Measurements from ENCODE around the gene JAKMIP1. TPM values are rescaled to one million over a fixed set of nuclear protein-coding genes. Genes with fewer than 3 reads are reported as not detected.
"Not testable (repeated sequence)": the region's sequence is repeated elsewhere in the genome, so short reads cannot be mapped to it uniquely, and the experiment has no call there.

The JAKMIP1 gene
- total RNA-seq, 1 experiment from 2014 or later = not detected

DNA sequence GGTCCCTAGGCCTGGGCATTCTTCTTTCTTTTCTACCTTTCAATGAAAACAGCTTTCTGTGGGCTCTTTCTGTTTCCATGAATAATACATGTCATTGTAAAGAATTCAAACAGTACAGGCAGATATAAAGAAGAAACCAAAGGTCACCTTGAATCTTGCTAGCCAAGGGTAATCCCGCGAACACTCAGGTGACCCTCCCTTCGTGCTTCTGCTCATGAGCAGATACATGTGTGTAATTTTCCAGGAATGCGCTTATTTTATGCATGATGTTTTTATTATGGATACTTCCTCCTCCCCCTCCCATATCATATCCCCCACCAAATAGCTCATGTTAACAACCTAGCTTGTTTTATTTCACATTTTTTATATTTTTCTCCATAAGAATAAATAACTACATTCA is 9.6 kb upstream of the JAKMIP1 start:
- H3K36me3 Mint-ChIP-seq (ENCODE audit: insufficient read depth, unreplicated experiment) = no peaks in the 10 kb centered on the region
- TF ChIP-seq, protein P1, sequence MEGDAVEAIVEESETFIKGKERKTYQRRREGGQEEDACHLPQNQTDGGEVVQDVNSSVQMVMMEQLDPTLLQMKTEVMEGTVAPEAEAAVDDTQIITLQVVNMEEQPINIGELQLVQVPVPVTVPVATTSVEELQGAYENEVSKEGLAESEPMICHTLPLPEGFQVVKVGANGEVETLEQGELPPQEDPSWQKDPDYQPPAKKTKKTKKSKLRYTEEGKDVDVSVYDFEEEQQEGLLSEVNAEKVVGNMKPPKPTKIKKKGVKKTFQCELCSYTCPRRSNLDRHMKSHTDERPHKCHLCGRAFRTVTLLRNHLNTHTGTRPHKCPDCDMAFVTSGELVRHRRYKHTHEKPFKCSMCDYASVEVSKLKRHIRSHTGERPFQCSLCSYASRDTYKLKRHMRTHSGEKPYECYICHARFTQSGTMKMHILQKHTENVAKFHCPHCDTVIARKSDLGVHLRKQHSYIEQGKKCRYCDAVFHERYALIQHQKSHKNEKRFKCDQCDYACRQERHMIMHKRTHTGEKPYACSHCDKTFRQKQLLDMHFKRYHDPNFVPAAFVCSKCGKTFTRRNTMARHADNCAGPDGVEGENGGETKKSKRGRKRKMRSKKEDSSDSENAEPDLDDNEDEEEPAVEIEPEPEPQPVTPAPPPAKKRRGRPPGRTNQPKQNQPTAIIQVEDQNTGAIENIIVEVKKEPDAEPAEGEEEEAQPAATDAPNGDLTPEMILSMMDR (IDR thresholded peaks at IDR 0.05; ENCODE audit: unreplicated experiment) = no peak
- no peak overlapping the region for H3K4me3 Mint-ChIP-seq (ENCODE audit: low read depth, unreplicated experiment)
- peaks cover 33% of the 10 kb centered on the region for H3K27me3 Mint-ChIP-seq (ENCODE audit: unreplicated experiment)
- CTCF ChIA-PET = no interaction called here
- BruUV-seq (replicated peaks) = no TSS peak
- intact Hi-C loops (cut with micrococcal nuclease; ENCODE audit: unreplicated experiment) = no loop called here
- no peak overlapping the region for H3K27ac Mint-ChIP-seq (ENCODE audit: unreplicated experiment)
- no peaks in the 10 kb centered on the region for H3K9me3 Mint-ChIP-seq (ENCODE audit: low read depth, unreplicated experiment)
- no peak for DNase-seq
- no peaks in the 10 kb centered on the region for H3K4me1 Mint-ChIP-seq (ENCODE audit: low read depth, unreplicated experiment)

DNA sequence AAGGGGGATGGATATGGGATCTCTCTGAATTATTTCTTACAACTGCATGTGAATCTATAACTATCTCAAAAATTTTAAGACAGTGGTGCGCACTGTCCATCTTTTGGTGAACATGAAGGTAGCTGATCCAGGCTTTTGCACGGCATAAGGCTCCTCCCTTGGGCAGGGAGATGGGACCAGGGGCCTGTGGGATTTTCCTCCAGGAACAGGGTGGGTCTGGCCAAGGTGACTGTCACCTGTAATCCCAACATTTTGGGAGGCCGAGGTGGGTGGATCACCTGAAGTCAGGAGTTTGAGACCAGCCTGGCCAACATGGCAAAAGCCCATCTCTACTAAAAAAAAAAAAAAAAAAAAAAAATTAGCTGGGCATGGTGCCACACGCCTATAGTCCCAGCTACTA is 8.9 kb upstream of the JAKMIP1 start:
- H3K9me3 Mint-ChIP-seq (ENCODE audit: low read depth, unreplicated experiment); H3K4me3 Mint-ChIP-seq (ENCODE audit: low read depth, unreplicated experiment); CTCF ChIA-PET; BruUV-seq (replicated peaks); H3K36me3 Mint-ChIP-seq (ENCODE audit: insufficient read depth, unreplicated experiment); DNase-seq; H3K27ac Mint-ChIP-seq (ENCODE audit: unreplicated experiment); H3K4me1 Mint-ChIP-seq (ENCODE audit: low read depth, unreplicated experiment); intact Hi-C loops (cut with micrococcal nuclease; ENCODE audit: unreplicated experiment): not testable (repeated sequence)
- peaks cover 33% of the 10 kb centered on the region for H3K27me3 Mint-ChIP-seq (ENCODE audit: unreplicated experiment)

DNA sequence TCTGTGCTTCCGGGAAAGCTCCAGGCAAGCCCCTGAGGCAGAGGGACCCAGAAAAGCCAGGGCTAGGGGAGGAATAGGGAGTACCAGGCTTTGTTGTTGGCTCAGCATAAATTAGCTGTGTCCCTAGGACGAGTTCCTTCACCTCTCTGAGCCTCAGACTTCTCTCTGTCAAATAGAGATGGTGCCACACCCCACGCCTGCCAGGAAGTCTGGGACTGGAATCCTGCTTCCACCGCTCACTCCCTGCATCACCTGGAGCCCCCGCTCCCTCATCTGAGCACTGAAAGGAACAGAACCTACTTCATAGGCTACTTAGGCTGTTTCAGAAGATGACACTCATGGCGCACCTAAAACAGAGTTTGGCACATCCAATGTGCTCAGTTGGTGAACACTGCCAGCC is 8.1 kb upstream of the JAKMIP1 start:
- CTCF ChIA-PET = interaction anchor here (0.6 kb wide), 1 partner anchor 1583 kb away, joined by 3 read pairs; no protein-coding TSS in a partner anchor
- no peaks in the 10 kb centered on the region for H3K4me1 Mint-ChIP-seq (ENCODE audit: low read depth, unreplicated experiment)
- no peak for DNase-seq
- TF ChIP-seq, protein P1 (IDR thresholded peaks at IDR 0.05; ENCODE audit: unreplicated experiment) = no peak
- H3K36me3 Mint-ChIP-seq (ENCODE audit: insufficient read depth, unreplicated experiment) = no peaks in the 10 kb centered on the region
- H3K27ac Mint-ChIP-seq (ENCODE audit: unreplicated experiment) = no peak overlapping the region
- BruUV-seq (replicated peaks) = no TSS peak
- H3K4me3 Mint-ChIP-seq (ENCODE audit: low read depth, unreplicated experiment) = no peak overlapping the region
- H3K27me3 Mint-ChIP-seq (ENCODE audit: unreplicated experiment) = peaks cover 33% of the 10 kb centered on the region
- no peaks in the 10 kb centered on the region for H3K9me3 Mint-ChIP-seq (ENCODE audit: low read depth, unreplicated experiment)
- intact Hi-C loops (cut with micrococcal nuclease; ENCODE audit: unreplicated experiment) = no loop called here

DNA sequence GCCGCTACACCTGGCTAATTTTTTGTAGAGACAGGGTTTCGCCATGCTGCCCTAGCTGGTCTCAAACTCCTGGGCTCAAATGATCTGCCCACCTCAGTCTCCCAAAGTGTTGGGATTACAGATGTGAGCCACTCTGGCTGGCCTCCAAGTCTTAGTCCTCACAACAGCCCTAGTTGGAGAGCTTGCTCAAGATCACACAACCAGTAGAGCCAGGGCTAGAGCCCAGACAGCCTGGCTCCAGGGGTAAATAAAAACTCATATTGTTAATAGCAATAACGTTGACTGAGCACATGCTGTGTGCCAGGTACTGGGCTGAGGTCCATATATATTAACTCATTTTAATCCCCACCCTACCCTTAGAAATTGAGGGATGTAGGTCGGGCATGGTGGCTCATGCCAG is 7.3 kb upstream of the JAKMIP1 start:
- Mint-ChIP-seq H3K9me3 (ENCODE audit: low read depth, unreplicated experiment) (no peaks in the 10 kb centered on the region), H3K4me1 (ENCODE audit: low read depth, unreplicated experiment) (no peaks in the 10 kb centered on the region), H3K27ac (ENCODE audit: unreplicated experiment) (no peak overlapping the region), H3K27me3 (ENCODE audit: unreplicated experiment) (peaks cover 36% of the 10 kb centered on the region), H3K36me3 (ENCODE audit: insufficient read depth, unreplicated experiment) (no peaks in the 10 kb centered on the region), H3K4me3 (ENCODE audit: low read depth, unreplicated experiment) (no peak overlapping the region)
- no TSS peak for BruUV-seq (replicated peaks)
- DNase-seq = no peak
- CTCF ChIA-PET = no interaction called here
- intact Hi-C loops (cut with micrococcal nuclease; ENCODE audit: unreplicated experiment) = no loop called here
- TF ChIP-seq, protein P1 (IDR thresholded peaks at IDR 0.05; ENCODE audit: unreplicated experiment) = no peak

DNA sequence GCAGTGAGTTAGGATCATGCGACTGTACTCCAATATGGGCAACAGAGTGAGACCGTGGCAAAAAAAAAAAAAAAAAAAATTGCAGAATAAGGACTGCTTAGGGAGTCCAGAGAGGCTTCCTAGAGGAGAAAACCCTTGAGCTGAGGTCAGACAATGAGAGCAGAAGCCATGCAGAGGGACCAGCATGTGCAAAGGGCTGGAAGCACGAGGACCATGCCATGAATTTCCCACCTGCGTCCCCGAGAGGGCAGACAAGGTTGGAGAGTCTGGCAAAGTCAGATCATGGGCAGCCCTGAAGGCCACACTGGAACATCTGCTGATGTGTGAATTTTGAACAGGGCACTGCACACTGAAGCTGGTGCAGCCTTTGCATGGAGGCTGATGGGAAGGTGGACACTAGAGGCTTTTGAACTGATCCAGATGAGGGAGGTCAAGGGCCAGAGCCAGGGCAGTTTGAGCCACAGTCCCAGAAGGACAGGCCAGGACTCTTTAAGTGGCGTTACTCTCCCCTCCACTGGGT is 6.5 kb upstream of the JAKMIP1 start:
- Mint-ChIP-seq H3K27ac (ENCODE audit: unreplicated experiment) (no peak overlapping the region), H3K4me3 (ENCODE audit: low read depth, unreplicated experiment) (no peak overlapping the region), H3K9me3 (ENCODE audit: low read depth, unreplicated experiment) (no peaks in the 10 kb centered on the region), H3K4me1 (ENCODE audit: low read depth, unreplicated experiment) (no peaks in the 10 kb centered on the region), H3K27me3 (ENCODE audit: unreplicated experiment) (peaks cover 44% of the 10 kb centered on the region), H3K36me3 (ENCODE audit: insufficient read depth, unreplicated experiment) (no peaks in the 10 kb centered on the region)
- CTCF ChIA-PET = no interaction called here
- BruUV-seq (replicated peaks) = no TSS peak
- no peak for DNase-seq
- TF ChIP-seq, protein P1 (IDR thresholded peaks at IDR 0.05; ENCODE audit: unreplicated experiment) = no peak
- intact Hi-C loops (cut with micrococcal nuclease; ENCODE audit: unreplicated experiment) = no loop called here

All from Calu3 (cell line).